Ovary (tissue), 3 donors: ENCODE results near the gene SBNO2.

Source experiments
- CTCF ChIP-seq, 3 donors: fragments of 450-650 bp in 2 of 3; fragments of 200-600 bp in 1 of 3; IDR thresholded peaks; one replicate each; pipeline versions ENCODE4 v1.5.1 to v1.8.0; 2016 to 2022; ENCODE audit warnings: antibody characterized with exemption in 3 of 3, mild to moderate bottlenecking in 1 of 3
- EP300 ChIP-seq: sonication (generic); formaldehyde crosslinking; IDR thresholded peaks from one replicate; pipeline ENCODE4 v1.6.1; 2017; ENCODE audit warnings: antibody characterized with exemption
- POLR2A ChIP-seq: fragments of 450-650 bp; IDR thresholded peaks from one replicate; pipeline ENCODE4 v1.6.1; 2017; ENCODE audit warnings: antibody characterized with exemption, mild to moderate bottlenecking, moderate library complexity
- donor health status: DM: no; HTN: no; CAD: no.

DNA sequence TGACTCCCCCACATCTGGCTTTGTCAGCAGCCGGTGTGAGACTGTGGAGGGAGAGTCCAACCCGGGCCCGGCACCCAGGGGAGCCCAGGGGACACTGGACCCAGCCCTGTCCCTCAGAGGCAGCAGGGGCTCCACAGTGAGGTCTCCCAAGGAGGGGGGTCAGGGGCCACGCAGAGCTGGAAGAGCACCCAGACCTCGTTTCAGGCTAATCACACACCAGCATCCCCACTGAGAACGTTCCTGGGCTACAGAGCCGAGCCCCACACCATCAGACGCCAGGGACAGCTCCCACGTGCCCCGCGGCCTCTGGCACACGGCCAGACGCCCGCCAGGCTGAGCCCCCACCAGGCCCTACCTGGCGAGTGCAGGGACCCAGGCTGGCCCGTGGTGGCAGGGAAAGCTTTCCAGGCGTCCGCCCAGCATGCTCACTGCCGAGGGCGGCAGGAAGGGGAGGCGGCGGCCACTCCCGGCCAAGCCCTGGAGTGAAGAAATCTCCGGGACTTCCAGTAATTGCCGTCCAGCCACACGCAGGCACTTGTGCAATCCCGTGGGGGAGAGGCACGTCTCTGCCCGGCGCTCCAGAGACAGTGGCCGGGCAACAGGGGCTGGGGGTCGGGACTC is 19.2 kb downstream of the SBNO2 start:
- TF ChIP-seq EP300 (peak; percentile 99), CTCF (IDR thresholded peaks at IDR 0.05) (peak in 2 of 3 donors; percentile 6 to 27), POLR2A (peak; percentile 59)
